ENCODE results near the gene FHIT. TPM values are rescaled to one million over a fixed set of nuclear protein-coding genes. Genes with fewer than 3 reads are reported as not detected.

FHIT gene
- total RNA-seq, 4 donors from 2014 or later = 0.72 to 5.2 (median 2.1) TPM

DNA sequence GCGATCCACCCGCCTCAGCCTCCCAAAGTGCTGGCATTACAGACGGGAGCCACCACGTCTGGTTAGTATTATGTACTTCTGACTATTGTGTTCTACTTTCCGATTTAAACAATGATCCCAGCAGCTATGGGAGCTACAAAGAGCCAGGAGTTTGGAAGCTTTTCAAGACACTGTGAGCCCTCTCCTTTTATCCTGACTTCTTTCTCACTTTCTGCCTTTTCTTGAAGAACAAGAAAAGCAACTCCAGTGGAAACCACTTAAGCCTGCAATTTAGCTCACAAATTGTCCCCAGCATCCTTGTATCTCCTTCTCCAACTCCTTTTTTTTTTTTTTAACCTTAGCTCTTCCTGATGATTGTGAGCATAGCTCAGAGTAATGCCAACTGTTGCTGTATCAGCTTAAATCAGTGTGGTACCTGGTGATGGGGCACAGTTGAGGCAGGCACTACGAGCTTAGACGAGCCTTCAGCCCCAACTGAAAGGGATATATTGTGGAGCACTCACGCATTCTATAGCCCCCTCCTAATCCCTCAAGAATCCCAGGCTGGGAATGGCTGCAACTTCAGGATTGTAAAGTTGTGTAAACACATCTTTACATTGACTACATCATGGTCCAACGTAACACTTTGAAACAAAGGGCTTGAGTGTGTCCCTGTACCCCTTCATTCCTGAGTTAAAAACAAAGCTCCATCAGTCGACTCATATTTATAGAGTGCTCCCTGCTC lies 677.0 kb downstream of the FHIT start:
- ATAC-seq = no peak
- Histone ChIP-seq H3K9me3 (no peaks in the 10 kb centered on the region), H3K4me1 (no peaks in the 10 kb centered on the region), H3K27ac (no peak overlapping the region), H3K36me3 (no peaks in the 10 kb centered on the region), H3K4me3 (no peak overlapping the region), H3K27me3 (no peaks in the 10 kb centered on the region)
- TF ChIP-seq POLR2A (IDR thresholded peaks at IDR 0.05) (no peak), CTCF (IDR thresholded peaks at IDR 0.05 in 4 of 5, conservative IDR thresholded peaks at IDR 0.05 in 1 of 5) (no peak)
- in situ Hi-C loops (cut with MboI; ENCODE audit: low sequenced_read_pairs in 4 of 4) = no loop called here
- DNase-seq = no peak
- intact Hi-C loops (cut with DNase I; ENCODE audit: low total_unique reads) = no loop called here

- in situ Hi-C loops (cut with MboI; ENCODE audit: low sequenced_read_pairs in 4 of 4) (no loop called here), intact Hi-C loops (cut with DNase I; ENCODE audit: low total_unique reads) (no loop called here)
- ATAC-seq = no peak
- Histone ChIP-seq H3K27ac (no peak overlapping the region), H3K4me3 (no peak overlapping the region), H3K4me1 (no peaks in the 10 kb centered on the region), H3K36me3 (no peaks in the 10 kb centered on the region), H3K9me3 (no peaks in the 10 kb centered on the region), H3K27me3 (no peaks in the 10 kb centered on the region)
- TF ChIP-seq CTCF (IDR thresholded peaks at IDR 0.05 in 4 of 5, conservative IDR thresholded peaks at IDR 0.05 in 1 of 5) (no peak), POLR2A (IDR thresholded peaks at IDR 0.05) (no peak)
- DNase-seq = no peak
These were observed 677.8 kb downstream of the FHIT start for GRCh38 chr3:60573494-60573893.

GRCh38 chr3:60571511-60571910 lies 679.7 kb downstream of the FHIT start:
- H3K4me3 ChIP-seq = no peak overlapping the region
- no peaks in the 10 kb centered on the region for H3K27me3 ChIP-seq
- H3K27ac ChIP-seq = no peak overlapping the region
- no peaks in the 10 kb centered on the region for H3K9me3 ChIP-seq
- no peak for DNase-seq
- in situ Hi-C loops (cut with MboI; ENCODE audit: low sequenced_read_pairs in 4 of 4) = no loop called here
- no peaks in the 10 kb centered on the region for H3K36me3 ChIP-seq
- H3K4me1 ChIP-seq = no peaks in the 10 kb centered on the region
- ATAC-seq = no peak
- no peak for TF ChIP-seq CTCF (IDR thresholded peaks at IDR 0.05 in 4 of 5, conservative IDR thresholded peaks at IDR 0.05 in 1 of 5)
- intact Hi-C loops (cut with DNase I; ENCODE audit: low total_unique reads) = no loop called here

- Histone ChIP-seq H3K27me3 (no peaks in the 10 kb centered on the region), H3K4me3 (no peak overlapping the region), H3K36me3 (no peaks in the 10 kb centered on the region), H3K4me1 (no peaks in the 10 kb centered on the region), H3K9me3 (no peaks in the 10 kb centered on the region), H3K27ac (no peak overlapping the region)
- ATAC-seq = no peak
- TF ChIP-seq CTCF (IDR thresholded peaks at IDR 0.05 in 4 of 5, conservative IDR thresholded peaks at IDR 0.05 in 1 of 5) (no peak), POLR2A (IDR thresholded peaks at IDR 0.05) (no peak)
- no peak for DNase-seq
- intact Hi-C loops (cut with DNase I; ENCODE audit: low total_unique reads) (no loop called here), in situ Hi-C loops (cut with MboI; ENCODE audit: low sequenced_read_pairs in 4 of 4) (no loop called here)
These were observed 694.1 kb downstream of the FHIT start for GRCh38 chr3:60557122-60557521.
